A549 (cell line): Measurements from ENCODE around the gene D2HGDH. TPM values are rescaled to one million over a fixed set of nuclear protein-coding genes. Genes with fewer than 3 reads are reported as not detected.

Experiments used
- ATAC-seq, 2 experiments: fragments of 200-7000 bp in 1 of 2; fragments of >200 bp in 1 of 2; cut with Nextera tagmentation in 1 of 2; cut with Tn5 transposase in 1 of 2; 3 replicates each; pipeline versions ENCODE4 v1.8.0 to v1.9.1; 2018 to 2020; ENCODE audit warnings: mild to moderate bottlenecking in 1 of 2, moderate library complexity in 1 of 2
- CTCF ChIA-PET: fragments of 300-600 bp; sonication (Branson Sonifier 250); formaldehyde crosslinking; extraction: SDS; loops from one replicate; lab custom pipeline; 2021; ENCODE audit warnings: antibody characterized with exemption, inconsistent platforms; lab: Yijun Ruan, JAX
- POLR2A ChIA-PET: fragments of 350-600 bp; formaldehyde crosslinking; extraction: SDS; loops from one replicate; lab custom pipeline; 2021; ENCODE audit warnings: antibody characterized with exemption, inconsistent platforms; lab: Yijun Ruan, JAX
- DNase-seq, 2 experiments: peaks; one replicate each; pipeline versions ENCODE4 v3.0.0 to v3.0.0-alpha.2; 2011 to 2016; ENCODE audit warnings: low read depth in 1 of 2, low spot score in 1 of 2
- FAIRE-seq: peaks from 2 replicates; lab custom pipeline; 2011; peaks lifted over from hg19 to GRCh38; lab: Jason Lieb, UNC
- H3K27ac ChIP-seq, 2 experiments: fragments of >200 bp; sonication (Bioruptor Twin); formaldehyde crosslinking; 3 replicates each; pipeline ENCODE4 v1.5.1; 2016 to 2017
- H3K4me1 ChIP-seq: fragments of >200 bp; sonication (Bioruptor Twin); formaldehyde crosslinking; 3 replicates; pipeline ENCODE4 v1.6.1; 2016
- H3K4me2 ChIP-seq: fragments of >200 bp; sonication (Bioruptor Twin); formaldehyde crosslinking; 3 replicates; pipeline ENCODE4 v1.6.1; 2016
- H3K4me3 ChIP-seq: fragments of >200 bp; sonication (Bioruptor Twin); formaldehyde crosslinking; 3 replicates; pipeline ENCODE4 v1.5.1; 2016
- H3K9me3 ChIP-seq: fragments of >200 bp; sonication (Bioruptor Twin); formaldehyde crosslinking; 3 replicates; pipeline ENCODE4 v1.6.1; 2016
- ATOH8 ChIP-seq: fragments of 250-450 bp; sonication (Bioruptor Pico); IDR thresholded peaks from 2 replicates; pipeline ENCODE4 v1.5.0; 2020; ENCODE audit warnings: low read depth, mild to moderate bottlenecking, moderate library complexity
- BHLHE40 ChIP-seq: IDR thresholded peaks from 2 replicates; pipeline ENCODE4 v1.6.1; 2012; ENCODE audit warnings: low read depth, low read length, inconsistent platforms
- CHD2 ChIP-seq: fragments of 150-350 bp; IDR thresholded peaks from 2 replicates; pipeline ENCODE4 v1.6.1; 2014; ENCODE audit warnings: low read length; ENCODE audit not compliant: partially characterized antibody
- ESRRA ChIP-seq: fragments of 150-350 bp; IDR thresholded peaks from 2 replicates; pipeline ENCODE4 v1.6.1; 2014; ENCODE audit warnings: mild to moderate bottlenecking, low read length, borderline replicate concordance
- FOSL2 ChIP-seq, 2 experiments: fragments of 450-650 bp in 1 of 2; fragments of >200 bp in 1 of 2; sonication (Bioruptor Twin) in 1 of 2; formaldehyde crosslinking; IDR thresholded peaks; 2 replicates each; pipeline versions ENCODE4 v1.5.0 to v1.6.1; 2016 to 2020; ENCODE audit warnings: mild to moderate bottlenecking in 1 of 2, moderate library complexity in 1 of 2
- FOXS1 ChIP-seq: fragments of 250-450 bp; sonication (Bioruptor Pico); IDR thresholded peaks from 2 replicates; pipeline ENCODE4 v1.5.0; 2020; ENCODE audit warnings: mild to moderate bottlenecking, moderate library complexity
- GATA3 ChIP-seq: IDR thresholded peaks from 2 replicates; pipeline ENCODE4 v1.6.1; 2012; ENCODE audit warnings: borderline replicate concordance
- HES2 ChIP-seq: fragments of >200 bp; sonication (Bioruptor Twin); formaldehyde crosslinking; IDR thresholded peaks from 2 replicates; pipeline ENCODE4 v1.6.1; 2016
- KDM5A ChIP-seq: fragments of 200-600 bp; sonication (generic); IDR thresholded peaks from 2 replicates; pipeline ENCODE4 v1.6.1; 2016; ENCODE audit warnings: antibody characterized with exemption, mild to moderate bottlenecking
- MAFK ChIP-seq: fragments of 450-650 bp; IDR thresholded peaks from 2 replicates; pipeline ENCODE4 v1.6.1; 2014; ENCODE audit not compliant: partially characterized antibody
- MAX ChIP-seq: IDR thresholded peaks from 2 replicates; pipeline ENCODE4 v1.6.1; 2012
- NPAS2 ChIP-seq: fragments of 250-450 bp; sonication (Bioruptor Pico); IDR thresholded peaks from 2 replicates; pipeline ENCODE4 v1.8.0; 2022; ENCODE audit warnings: mild to moderate bottlenecking, moderate library complexity, borderline replicate concordance
- POLR2A ChIP-seq: IDR thresholded peaks from 2 replicates; pipeline ENCODE4 v1.6.1; 2012; ENCODE audit warnings: mild to moderate bottlenecking, low read length
- POLR2AphosphoS2 ChIP-seq: conservative IDR thresholded peaks from 2 replicates; pipeline ENCODE4 v1.6.1; 2012; ENCODE audit warnings: low read length, improper control_type of control experiment, inconsistent platforms
- RARB ChIP-seq: fragments of 250-450 bp; sonication (Bioruptor Pico); IDR thresholded peaks from 2 replicates; pipeline ENCODE4 v1.8.0; 2021; ENCODE audit warnings: mild to moderate bottlenecking, moderate library complexity
- SMC3 ChIP-seq: fragments of >200 bp; sonication (Bioruptor Twin); formaldehyde crosslinking; IDR thresholded peaks from 3 replicates; pipeline ENCODE4 v1.6.1; 2018; ENCODE audit warnings: inconsistent platforms
- TFCP2L1 ChIP-seq: fragments of 250-450 bp; sonication (Bioruptor Pico); IDR thresholded peaks from 2 replicates; pipeline ENCODE4 v1.5.0; 2021; ENCODE audit warnings: mild to moderate bottlenecking
- TP53 ChIP-seq: fragments of 250-450 bp; sonication (Bioruptor Pico); IDR thresholded peaks from 2 replicates; pipeline ENCODE4 v1.5.0; 2021; ENCODE audit warnings: mild to moderate bottlenecking, moderate library complexity
- ZNF302 ChIP-seq: fragments of 250-450 bp; sonication (Bioruptor Pico); IDR thresholded peaks from 2 replicates; pipeline ENCODE4 v1.9.0; 2021; ENCODE audit warnings: inconsistent platforms, mild to moderate bottlenecking, moderate library complexity
- WGBS: methylation state at CpG from one replicate; pipeline ENCODE4 v1.1.6; 2017; ENCODE audit errors: missing lambda C conversion rate; 5-methylcytosine and 5-hydroxymethylcytosine counted together
- polyA plus RNA-seq, 4 experiments: library from polyadenylated mRNA; depleted of rRNA in 3 of 4; stranded (reverse); fragments of >200 nt; fragmentation: RNase III in 1 of 4; extraction: RNeasy Plus Mini Kit Qiagen cat#74134 plus additional on column Dnase treatment in 1 of 4; gene quantifications; 2 replicates in 3 of 4; 3 replicates in 1 of 4; pipeline ENCODE4 v1.2.3, GENCODE V29; 2011 to 2017
- TF ChIP-seq, protein P1 (sequence below): fragments of >200 bp; sonication (Bioruptor Twin); formaldehyde crosslinking; IDR thresholded peaks from 3 replicates; pipeline ENCODE4 v1.5.1; 2016
- TF ChIP-seq, protein P2 (sequence below): fragments of 150-350 bp; IDR thresholded peaks from 2 replicates; pipeline ENCODE4 v1.6.1; 2014; ENCODE audit warnings: low read depth, mild to moderate bottlenecking, low read length
- TF ChIP-seq, protein P3 (sequence below): fragments of 200-600 bp; sonication (generic); IDR thresholded peaks from 2 replicates; pipeline ENCODE4 v1.6.1; 2016; ENCODE audit warnings: antibody characterized with exemption, mild to moderate bottlenecking, moderate library complexity
- TF ChIP-seq, protein P4 (sequence below): fragments of >200 bp; sonication (Bioruptor Twin); formaldehyde crosslinking; IDR thresholded peaks from 3 replicates; pipeline ENCODE4 v1.6.1; 2016

The D2HGDH gene
- polyA plus RNA-seq, 2 of the 4 experiments (the other 2 are of a cell fraction), result 6.5 to 18.5 TPM

DNA sequence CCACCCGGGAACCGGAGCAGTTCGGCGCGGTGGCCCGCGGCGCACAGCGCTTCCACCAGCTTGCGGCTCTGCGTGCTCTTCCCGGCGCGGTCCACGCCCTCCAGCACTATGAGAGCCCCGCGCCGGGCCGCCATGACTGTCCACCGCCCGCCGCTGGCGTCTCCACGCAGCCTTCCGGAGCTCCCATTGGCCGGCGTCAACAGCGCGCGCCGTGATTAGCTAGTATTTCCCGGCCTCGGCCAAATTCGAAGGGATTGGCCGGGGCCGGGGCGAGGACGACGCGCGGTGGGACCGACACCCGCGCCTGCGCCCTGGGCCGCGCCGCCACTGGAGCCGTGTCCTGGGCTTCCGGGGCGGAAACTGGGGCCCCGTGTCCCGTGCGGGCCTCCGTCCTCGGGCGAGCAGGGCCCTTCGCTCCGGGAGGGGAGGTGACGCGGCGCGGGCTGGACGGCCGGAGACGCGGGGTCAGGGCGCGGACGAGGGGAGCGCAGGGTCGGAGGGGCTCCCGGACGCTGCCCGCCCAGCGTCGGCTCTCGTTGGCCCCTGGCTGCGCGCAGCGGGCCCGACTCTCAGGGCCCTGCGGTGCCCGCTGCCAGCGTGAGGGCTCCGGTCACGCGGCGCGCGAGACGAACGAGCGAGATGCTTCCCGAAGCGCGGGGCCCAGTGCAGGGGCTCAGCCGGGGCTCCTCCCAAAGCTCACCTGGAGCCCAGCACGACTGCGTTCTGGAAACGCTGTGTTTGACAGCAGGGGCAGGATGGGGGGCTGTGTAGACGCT lies 47.6 kb upstream of the D2HGDH start, which contains the start of gene DTYMK (continued):
- TF ChIP-seq BHLHE40 (no peak), ATOH8 (CRISPR knock-in tag) (no peak), POLR2A (peak; percentile 73), MAX (peak; percentile 94), CHD2 (no peak), MAFK (no peak), SMC3 (no peak), KDM5A (peak; percentile 90), FOSL2 (IDR thresholded peaks at IDR 0.05) (no peak), FOSL2 (CRISPR knock-in tag; IDR thresholded peaks at IDR 0.05) (no peak), GATA3 (no peak), ESRRA (no peak), TP53 (peak; percentile 60; the same call in 1 of the 2 replicates), NPAS2 (CRISPR knock-in tag) (no peak)
- TF ChIP-seq, protein P1, sequence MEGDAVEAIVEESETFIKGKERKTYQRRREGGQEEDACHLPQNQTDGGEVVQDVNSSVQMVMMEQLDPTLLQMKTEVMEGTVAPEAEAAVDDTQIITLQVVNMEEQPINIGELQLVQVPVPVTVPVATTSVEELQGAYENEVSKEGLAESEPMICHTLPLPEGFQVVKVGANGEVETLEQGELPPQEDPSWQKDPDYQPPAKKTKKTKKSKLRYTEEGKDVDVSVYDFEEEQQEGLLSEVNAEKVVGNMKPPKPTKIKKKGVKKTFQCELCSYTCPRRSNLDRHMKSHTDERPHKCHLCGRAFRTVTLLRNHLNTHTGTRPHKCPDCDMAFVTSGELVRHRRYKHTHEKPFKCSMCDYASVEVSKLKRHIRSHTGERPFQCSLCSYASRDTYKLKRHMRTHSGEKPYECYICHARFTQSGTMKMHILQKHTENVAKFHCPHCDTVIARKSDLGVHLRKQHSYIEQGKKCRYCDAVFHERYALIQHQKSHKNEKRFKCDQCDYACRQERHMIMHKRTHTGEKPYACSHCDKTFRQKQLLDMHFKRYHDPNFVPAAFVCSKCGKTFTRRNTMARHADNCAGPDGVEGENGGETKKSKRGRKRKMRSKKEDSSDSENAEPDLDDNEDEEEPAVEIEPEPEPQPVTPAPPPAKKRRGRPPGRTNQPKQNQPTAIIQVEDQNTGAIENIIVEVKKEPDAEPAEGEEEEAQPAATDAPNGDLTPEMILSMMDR, result no peak
- TF ChIP-seq, protein P2, sequence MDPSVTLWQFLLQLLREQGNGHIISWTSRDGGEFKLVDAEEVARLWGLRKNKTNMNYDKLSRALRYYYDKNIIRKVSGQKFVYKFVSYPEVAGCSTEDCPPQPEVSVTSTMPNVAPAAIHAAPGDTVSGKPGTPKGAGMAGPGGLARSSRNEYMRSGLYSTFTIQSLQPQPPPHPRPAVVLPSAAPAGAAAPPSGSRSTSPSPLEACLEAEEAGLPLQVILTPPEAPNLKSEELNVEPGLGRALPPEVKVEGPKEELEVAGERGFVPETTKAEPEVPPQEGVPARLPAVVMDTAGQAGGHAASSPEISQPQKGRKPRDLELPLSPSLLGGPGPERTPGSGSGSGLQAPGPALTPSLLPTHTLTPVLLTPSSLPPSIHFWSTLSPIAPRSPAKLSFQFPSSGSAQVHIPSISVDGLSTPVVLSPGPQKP, result no peak
- TF ChIP-seq, protein P3, sequence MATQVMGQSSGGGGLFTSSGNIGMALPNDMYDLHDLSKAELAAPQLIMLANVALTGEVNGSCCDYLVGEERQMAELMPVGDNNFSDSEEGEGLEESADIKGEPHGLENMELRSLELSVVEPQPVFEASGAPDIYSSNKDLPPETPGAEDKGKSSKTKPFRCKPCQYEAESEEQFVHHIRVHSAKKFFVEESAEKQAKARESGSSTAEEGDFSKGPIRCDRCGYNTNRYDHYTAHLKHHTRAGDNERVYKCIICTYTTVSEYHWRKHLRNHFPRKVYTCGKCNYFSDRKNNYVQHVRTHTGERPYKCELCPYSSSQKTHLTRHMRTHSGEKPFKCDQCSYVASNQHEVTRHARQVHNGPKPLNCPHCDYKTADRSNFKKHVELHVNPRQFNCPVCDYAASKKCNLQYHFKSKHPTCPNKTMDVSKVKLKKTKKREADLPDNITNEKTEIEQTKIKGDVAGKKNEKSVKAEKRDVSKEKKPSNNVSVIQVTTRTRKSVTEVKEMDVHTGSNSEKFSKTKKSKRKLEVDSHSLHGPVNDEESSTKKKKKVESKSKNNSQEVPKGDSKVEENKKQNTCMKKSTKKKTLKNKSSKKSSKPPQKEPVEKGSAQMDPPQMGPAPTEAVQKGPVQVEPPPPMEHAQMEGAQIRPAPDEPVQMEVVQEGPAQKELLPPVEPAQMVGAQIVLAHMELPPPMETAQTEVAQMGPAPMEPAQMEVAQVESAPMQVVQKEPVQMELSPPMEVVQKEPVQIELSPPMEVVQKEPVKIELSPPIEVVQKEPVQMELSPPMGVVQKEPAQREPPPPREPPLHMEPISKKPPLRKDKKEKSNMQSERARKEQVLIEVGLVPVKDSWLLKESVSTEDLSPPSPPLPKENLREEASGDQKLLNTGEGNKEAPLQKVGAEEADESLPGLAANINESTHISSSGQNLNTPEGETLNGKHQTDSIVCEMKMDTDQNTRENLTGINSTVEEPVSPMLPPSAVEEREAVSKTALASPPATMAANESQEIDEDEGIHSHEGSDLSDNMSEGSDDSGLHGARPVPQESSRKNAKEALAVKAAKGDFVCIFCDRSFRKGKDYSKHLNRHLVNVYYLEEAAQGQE, result peak; percentile 54; the same call in 1 of the 2 replicates
- TF ChIP-seq, protein P4, sequence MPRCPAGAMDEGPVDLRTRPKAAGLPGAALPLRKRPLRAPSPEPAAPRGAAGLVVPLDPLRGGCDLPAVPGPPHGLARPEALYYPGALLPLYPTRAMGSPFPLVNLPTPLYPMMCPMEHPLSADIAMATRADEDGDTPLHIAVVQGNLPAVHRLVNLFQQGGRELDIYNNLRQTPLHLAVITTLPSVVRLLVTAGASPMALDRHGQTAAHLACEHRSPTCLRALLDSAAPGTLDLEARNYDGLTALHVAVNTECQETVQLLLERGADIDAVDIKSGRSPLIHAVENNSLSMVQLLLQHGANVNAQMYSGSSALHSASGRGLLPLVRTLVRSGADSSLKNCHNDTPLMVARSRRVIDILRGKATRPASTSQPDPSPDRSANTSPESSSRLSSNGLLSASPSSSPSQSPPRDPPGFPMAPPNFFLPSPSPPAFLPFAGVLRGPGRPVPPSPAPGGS, result peak; percentile 87; the same call in 2 of the 3 replicates

DNA sequence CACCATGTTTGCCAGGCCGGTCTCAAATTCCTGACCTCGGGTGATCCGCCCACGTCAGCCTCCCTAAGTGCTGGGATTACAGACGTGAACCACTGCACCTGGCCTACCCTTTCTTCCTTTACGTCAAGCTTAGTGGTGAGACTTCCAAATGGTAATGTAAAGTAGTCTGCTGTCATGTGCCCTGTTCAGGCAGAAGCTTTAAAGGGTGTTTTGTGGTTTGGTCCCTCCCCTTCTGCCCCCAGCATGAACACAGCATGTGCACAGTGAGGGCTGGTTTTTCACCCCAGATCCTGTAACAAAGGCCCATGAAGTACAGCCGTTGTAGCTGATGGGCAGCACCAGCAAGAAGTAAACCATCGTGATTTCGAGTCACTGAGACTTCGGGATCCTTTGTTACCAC lies 45.1 kb upstream of the D2HGDH start:
- WGBS, result 89% methylated on average over 10 of the region's 10 CpGs
- TF ChIP-seq TFCP2L1 (CRISPR knock-in tag) (no peak), RARB (CRISPR knock-in tag) (no peak), POLR2A (no peak), ZNF302 (no peak), MAX (no peak), KDM5A (no peak), FOXS1 (CRISPR knock-in tag) (no peak), POLR2AphosphoS2 (no peak), ATOH8 (CRISPR knock-in tag) (no peak), HES2 (no peak), ESRRA (no peak)
- TF ChIP-seq, protein P1, result no peak

More for the DNA sequence above, 45.1 kb upstream of the D2HGDH start:
- ChIA-PET CTCF (interaction anchor here (0.7 to 1.6 kb wide), 4 partner anchors 10 to 189 kb away, joined by 3 to 6 read pairs (median 6); partner anchors contain the start of gene ING5), POLR2A (interaction anchor here (2.1 kb wide), 1 partner anchor 13 kb away, joined by 13 read pairs; the partner anchor contains the start of gene ING5)
- no peaks in the 10 kb centered on the region for H3K9me3 ChIP-seq
- no peak for DNase-seq
- no peak overlapping the region for H3K27ac ChIP-seq
- no peak for FAIRE-seq
- H3K4me1 ChIP-seq, result peaks cover 23% of the 10 kb centered on the region; the same call in 1 of the 3 replicates
- no peak overlapping the region for H3K4me2 ChIP-seq
- no peak overlapping the region for H3K4me3 ChIP-seq
- ATAC-seq, result no peak
